ENCODE data around the gene PARPBP.
A peak's percentile ranks its signal among the peaks of the same experiment; 100 is the strongest.
"Not testable (repeated sequence)": the region's sequence is repeated elsewhere in the genome, so short reads cannot be mapped to it uniquely, and the experiment has no call there.

PARPBP gene, protein sequence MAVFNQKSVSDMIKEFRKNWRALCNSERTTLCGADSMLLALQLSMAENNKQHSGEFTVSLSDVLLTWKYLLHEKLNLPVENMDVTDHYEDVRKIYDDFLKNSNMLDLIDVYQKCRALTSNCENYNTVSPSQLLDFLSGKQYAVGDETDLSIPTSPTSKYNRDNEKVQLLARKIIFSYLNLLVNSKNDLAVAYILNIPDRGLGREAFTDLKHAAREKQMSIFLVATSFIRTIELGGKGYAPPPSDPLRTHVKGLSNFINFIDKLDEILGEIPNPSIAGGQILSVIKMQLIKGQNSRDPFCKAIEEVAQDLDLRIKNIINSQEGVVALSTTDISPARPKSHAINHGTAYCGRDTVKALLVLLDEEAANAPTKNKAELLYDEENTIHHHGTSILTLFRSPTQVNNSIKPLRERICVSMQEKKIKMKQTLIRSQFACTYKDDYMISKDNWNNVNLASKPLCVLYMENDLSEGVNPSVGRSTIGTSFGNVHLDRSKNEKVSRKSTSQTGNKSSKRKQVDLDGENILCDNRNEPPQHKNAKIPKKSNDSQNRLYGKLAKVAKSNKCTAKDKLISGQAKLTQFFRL

DNA sequence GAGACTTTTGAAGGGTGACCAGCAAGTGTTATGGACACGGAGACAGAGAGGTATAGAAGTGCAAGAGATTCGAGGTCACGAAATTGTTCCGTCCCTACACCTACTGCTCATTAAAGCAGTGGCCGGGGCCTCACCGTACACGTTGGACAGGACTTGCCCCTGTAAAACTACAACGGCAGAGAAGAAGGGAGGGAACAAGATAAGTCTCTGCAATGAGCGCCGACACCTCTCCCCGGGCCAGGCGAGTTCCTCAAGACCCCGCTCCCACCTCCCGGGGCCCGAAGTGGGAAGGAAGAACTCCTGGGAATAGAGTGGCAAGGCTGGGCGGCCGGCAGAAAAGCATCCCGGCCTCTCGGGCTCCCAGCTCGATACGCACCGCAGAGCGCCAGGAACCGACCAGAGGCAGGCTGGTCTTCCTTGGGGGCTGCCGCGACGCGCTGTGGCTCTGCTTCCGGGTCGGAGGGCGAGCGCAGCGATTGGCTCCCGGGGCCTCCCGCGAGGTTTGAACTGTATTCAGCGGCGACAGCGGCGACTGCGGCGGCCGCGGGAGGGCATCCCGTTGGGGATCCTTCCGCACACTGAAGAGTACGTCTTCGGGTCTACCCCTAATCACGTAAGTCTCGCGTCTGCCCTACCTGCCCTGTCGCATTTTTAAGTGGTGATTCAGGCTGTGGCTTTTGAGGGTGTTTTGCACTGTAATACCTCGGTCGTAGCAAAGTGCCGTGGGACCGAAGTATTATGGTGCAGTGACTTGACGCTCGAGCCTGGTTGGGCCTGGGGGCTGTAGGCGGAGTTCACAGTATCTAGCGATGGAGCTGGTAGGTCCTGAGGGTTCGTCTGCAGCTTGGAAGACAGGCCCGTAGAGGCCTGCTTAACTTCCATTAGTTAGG lies at the start of gene PARPBP, which contains the start of gene NUP37:
PARPBP (plus strand) TSS at position 510 of the 890 bp plus-strand sequence. CDS start 3,706 bp downstream, outside the sequence.
NUP37 (minus strand) TSS at position 441 of the 890 bp plus-strand sequence. CDS start 1,596 bp downstream, outside the sequence.
- peak; percentile 93 for DNase-seq

- DNase-seq = not testable (repeated sequence)
These were observed 47.9 kb upstream of the PARPBP start for GRCh38 chr12:102072092-102072491.

DNA sequence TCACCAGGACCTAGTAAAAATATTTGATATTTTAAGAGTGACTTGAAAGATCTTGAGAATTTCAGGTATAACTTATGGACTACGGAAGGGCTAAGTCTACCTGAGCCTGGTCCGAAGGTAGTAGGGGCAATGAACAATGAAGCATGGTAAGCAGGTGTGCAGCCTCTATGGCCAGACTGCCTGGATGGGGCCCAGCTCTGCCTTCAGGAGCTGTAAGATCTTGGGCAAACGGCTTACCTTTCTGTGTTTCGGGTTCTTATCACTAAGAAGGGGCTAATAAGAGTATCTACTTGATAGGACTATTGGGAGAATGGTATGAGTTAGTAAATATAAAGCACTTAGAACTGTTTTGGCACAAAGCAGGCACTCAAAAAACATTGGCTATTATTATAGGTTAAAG lies 39.1 kb upstream of the PARPBP start:
- DNase-seq = no peak

GRCh38 chr12:102089228-102089835 lies 30.7 kb upstream of the PARPBP start:
- DNase-seq = not testable (repeated sequence)

- no peak for DNase-seq
These were observed 26.7 kb upstream of the PARPBP start for GRCh38 chr12:102093319-102093718.

GRCh38 chr12:102095677-102096263 lies 24.2 kb upstream of the PARPBP start:
- DNase-seq = no peak

DNA sequence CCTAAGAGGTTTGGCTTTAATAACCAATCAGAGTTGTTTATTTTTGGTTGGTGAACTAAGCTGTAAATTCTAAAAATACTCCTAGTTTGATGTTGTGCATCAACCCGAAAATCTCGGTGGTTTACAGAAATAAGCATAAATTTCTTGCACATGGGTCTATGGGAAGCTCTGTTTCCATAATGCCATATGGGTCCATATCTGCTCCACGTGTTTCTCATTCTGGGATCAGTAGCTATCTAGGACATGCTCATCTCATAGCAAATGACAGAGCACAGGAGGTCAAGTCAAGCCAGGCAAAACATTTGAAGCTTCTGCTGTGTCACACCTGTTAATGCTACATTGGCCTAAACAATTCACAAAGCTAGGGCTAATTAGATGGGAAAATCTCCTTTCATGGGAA lies 23.1 kb upstream of the PARPBP start:
- no peak for DNase-seq

DNA sequence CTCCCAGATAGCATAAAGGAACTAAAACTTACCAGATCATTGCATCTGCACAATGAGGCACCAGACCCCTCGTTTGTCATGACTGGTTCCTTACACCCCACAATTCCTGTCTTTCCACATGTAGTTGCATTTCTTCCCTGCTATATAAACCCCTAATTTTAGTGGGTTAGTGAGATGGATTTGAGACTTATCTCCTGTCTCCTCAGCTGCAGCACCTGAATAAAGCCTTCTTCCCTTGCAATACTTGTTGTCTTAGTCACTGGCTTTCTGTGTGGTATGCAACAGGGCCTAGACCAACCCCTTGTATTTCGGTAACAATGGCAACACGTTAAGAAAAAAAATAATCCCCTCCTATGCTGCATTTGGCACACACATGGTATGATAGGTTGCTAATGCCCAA lies 13.1 kb upstream of the PARPBP start:
- no peak for DNase-seq

DNA sequence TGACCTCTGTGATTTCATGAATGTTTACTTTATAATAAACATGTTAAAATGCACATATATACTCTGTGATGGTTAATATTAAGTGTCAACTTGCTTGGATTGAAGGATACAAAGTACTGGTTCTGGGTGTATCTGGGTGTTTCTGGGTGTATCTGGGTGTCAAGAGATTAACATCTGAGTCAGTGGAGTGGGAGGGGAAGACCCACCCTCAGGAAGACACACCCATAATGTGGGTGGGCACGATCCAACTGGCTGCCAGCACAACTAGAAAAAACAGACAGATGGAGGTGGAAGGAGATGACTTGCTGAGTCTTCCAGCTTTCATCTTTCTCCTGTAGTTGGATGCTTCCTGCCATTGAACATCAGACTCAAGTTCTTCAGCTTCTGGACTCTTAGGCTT lies 12.0 kb upstream of the PARPBP start:
- DNase-seq = no peak

DNA sequence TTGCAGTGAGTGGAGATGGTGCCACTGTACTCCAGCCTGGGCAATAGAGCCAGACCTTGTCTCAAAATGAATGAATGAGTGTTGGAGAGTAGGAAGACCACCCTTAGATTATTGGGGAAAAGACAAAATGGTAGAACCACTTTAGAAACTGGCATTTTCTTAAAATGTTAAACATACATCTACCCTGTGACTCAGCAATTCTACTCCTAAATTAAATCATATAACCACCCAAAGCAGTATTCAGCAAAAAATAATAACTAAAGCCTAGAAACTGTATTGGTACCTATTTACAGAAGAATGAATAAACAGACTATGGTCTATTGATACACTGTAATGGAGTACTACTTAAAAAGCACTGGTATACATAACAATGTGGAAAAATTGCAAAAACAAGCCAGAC lies 9.2 kb upstream of the PARPBP start:
- no peak for DNase-seq

- no peak for DNase-seq
These were observed 5.8 kb upstream of the PARPBP start for GRCh38 chr12:102114212-102114611.

- no peak for DNase-seq
These were observed 3.6 kb upstream of the PARPBP start for GRCh38 chr12:102116392-102116791.

GRCh38 chr12:102118874-102119273 lies 1.1 kb upstream of the PARPBP start:
- DNase-seq = no peak

DNA sequence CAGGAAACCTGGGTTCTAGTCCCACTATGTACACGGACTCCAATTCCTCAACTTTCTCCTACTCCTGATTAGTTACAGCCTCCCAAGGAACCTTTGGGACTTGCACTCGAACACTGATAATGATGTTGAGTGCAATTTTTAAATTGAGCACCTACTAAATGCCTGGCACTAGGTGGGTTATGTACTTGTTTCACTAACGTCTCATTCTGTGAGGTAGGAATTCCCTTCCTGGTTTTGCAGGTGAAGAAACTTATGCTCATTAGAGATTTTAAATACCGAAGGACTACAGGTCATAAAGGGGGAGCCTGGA lies 536 bp downstream of the PARPBP start:
- no peak for DNase-seq

DNA sequence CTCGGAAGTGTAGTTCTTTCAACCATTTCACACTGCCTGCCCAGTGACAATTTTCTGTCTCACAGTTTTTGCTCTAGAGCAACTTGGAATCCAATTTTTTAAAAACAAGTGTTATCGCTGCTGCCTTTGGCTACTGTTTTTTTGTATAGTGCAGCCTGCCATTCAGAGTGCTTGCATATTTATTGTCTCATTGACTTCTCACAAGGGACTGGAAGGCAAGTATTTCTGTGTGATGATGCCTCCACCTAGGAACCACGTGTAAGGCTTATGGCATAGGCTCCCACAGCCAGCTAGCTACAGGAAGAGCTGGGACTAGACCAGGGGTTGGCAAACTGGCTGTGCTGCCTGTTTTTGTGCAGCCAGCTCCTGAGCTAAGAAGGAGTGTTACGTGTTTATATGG lies 903 bp downstream of the PARPBP start:
- DNase-seq = no peak

- not testable (repeated sequence) for DNase-seq
These were observed 1.3 kb downstream of the PARPBP start for GRCh38 chr12:102121328-102121727.

- DNase-seq = not testable (repeated sequence)
These were observed 10.7 kb downstream of the PARPBP start for GRCh38 chr12:102130720-102131119.

DNA sequence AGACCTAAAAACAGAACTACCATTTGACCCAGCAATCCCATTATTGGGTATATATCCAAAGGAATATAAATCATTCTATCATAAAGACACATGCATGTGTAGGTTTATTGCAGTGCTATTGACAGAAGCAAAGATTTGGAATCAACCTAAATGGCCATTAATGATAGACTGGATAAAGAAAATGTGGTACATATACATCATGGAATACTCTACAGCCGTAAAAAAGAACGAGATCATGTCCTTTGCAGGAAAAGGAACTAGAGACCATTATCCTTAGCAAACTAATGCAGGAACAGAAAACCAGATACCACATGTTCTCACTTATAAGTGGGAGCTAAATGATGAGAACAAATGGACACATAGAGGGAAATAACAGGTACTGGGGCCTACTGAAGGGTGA lies 11.5 kb downstream of the PARPBP start:
- DNase-seq = not testable (repeated sequence)

DNA sequence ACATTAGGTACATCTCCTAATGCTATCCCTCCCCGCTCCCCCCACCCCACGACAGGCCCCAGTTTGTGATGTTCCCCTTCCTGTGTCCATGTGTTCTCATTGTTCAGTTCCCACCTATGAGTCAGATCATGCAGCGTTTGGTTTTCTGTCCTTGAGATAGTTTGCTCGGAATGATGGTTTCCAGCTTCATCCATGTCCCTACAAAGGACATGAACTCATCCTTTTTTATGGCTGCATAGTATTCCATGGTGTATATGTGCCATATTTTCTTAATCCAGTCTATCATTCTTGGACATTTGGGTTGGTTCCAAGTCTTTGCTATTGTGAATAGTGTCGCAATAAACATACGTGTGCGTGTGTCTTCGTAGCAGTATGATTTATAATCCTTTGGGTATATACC lies 17.6 kb downstream of the PARPBP start:
- DNase-seq = not testable (repeated sequence)

DNA sequence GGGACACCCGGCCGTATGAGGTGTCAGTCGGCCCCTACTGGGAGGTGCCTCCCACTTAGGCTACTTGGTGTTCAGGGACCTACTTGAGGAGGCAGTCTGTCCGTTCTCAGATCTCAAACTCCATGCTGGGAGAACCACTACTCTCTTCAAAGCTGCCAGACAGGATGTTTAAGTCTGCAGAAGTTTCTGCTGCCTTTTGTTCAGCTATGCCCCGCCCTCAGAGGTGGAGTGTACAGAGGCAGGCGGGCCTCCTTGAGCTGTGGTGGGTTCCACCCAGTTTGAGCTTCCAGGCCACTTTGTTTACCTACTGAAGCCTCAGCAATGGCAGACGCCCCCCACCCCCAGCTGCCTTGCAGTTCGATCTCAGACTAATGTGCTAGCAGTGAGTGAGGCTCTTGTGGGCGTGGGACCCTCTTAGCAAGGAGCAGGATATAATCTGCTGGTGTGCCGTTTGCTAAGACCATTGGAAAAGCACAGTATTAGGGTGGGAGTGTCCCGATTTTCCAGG lies 22.9 kb downstream of the PARPBP start:
- not testable (repeated sequence) for DNase-seq

DNA sequence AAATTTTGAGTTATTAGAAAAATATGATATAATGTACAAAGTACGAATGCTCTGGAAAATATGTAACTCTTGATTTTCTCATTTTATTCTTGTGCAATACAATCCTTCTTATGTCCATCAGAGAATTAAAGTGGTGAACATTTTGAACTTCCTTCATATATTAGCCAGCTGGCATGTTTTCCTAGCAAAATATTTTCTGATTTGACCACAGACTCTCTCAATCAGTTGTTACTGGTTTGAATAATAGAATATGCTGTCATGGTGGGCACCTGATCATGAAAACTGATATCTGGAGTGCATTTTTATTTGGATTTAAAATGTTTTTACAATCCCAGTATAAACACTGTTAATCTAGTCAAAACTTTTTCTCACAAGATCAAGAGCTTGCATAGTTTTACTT lies 24.2 kb downstream of the PARPBP start:
- no peak for DNase-seq

DNA sequence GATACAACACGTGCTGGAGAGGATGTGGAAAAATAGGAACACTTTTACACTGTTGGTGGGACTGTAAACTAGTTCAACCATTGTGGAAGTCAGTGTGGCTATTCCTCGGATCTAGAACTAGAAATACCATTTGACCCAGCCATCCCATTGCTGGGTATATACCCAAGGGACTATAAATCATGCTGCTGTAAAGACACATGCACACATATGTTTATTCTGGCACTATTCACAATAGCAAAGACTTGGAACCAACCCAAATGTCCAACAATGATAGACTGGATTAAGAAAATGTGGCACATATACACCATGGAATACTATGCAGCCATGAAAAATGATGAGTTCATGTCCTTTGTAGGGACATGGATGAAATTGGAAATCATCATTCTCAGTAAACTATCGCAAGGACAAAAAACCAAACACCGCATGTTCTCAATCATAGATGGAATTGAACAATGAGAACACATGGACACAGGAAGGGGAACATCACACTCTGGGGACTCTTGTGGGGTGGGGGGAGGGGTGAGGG lies 27.1 kb downstream of the PARPBP start:
- not testable (repeated sequence) for DNase-seq
